Prostate gland (tissue), 2 donors: ENCODE results near the gene WRNIP1.

Experiments used
- POLR2A ChIP-seq: fragments of 450-650 bp; IDR thresholded peaks from one replicate; pipeline ENCODE4 v1.6.1; 2016; ENCODE audit warnings: antibody characterized with exemption, mild to moderate bottlenecking
- POLR2AphosphoS5 ChIP-seq: sonication (generic); formaldehyde crosslinking; IDR thresholded peaks from one replicate; pipeline ENCODE4 v1.6.1; 2017; ENCODE audit warnings: antibody characterized with exemption
- TF ChIP-seq, protein P1 (sequence below), 4 experiments: fragments of 200-600 bp in 2 of 4; fragments of 450-650 bp in 2 of 4; sonication (generic) in 2 of 4; IDR thresholded peaks; 1 replicate in 3 of 4; 2 replicates in 1 of 4; pipeline ENCODE4 v1.5.1; 2016 to 2019; ENCODE audit warnings: antibody characterized with exemption in 4 of 4, mild to moderate bottlenecking in 2 of 4, moderate library complexity in 2 of 4

DNA sequence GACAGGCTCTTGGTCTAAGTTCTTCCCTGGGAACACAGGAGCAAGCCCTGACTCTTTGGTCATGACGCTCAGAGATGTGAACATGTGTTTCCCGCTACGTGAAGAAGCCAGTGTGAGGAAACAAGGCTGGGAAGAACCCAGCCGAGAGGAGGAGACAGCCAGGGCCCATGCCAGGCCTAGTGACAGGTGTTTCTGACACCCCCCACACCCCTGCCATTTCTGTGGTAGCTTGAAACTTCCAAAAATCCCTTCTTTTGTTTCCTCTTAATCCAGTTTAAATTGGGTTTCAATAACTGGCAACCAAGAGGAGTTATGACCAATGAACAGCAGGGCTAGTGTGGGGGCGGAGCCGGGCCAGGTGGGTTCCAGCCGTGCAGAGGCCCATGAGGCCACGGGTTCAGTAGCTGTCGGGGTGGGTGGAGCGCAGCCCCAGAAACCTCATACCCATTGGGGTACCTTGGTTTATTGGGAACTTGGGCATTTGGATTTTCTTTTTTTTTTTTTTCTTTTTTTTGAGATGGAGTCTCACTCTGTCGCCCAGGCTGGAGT lies 33.5 kb downstream of the WRNIP1 start:
- TF ChIP-seq POLR2A, result no peak
- TF ChIP-seq POLR2AphosphoS5, result no peak
- TF ChIP-seq, protein P1, sequence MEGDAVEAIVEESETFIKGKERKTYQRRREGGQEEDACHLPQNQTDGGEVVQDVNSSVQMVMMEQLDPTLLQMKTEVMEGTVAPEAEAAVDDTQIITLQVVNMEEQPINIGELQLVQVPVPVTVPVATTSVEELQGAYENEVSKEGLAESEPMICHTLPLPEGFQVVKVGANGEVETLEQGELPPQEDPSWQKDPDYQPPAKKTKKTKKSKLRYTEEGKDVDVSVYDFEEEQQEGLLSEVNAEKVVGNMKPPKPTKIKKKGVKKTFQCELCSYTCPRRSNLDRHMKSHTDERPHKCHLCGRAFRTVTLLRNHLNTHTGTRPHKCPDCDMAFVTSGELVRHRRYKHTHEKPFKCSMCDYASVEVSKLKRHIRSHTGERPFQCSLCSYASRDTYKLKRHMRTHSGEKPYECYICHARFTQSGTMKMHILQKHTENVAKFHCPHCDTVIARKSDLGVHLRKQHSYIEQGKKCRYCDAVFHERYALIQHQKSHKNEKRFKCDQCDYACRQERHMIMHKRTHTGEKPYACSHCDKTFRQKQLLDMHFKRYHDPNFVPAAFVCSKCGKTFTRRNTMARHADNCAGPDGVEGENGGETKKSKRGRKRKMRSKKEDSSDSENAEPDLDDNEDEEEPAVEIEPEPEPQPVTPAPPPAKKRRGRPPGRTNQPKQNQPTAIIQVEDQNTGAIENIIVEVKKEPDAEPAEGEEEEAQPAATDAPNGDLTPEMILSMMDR (IDR thresholded peaks at IDR 0.05), result no peak
